ENCODE measurements around the gene IL22RA1.
A peak's percentile ranks its signal among the peaks of the same experiment; 100 is the strongest.

IL22RA1 gene

DNA sequence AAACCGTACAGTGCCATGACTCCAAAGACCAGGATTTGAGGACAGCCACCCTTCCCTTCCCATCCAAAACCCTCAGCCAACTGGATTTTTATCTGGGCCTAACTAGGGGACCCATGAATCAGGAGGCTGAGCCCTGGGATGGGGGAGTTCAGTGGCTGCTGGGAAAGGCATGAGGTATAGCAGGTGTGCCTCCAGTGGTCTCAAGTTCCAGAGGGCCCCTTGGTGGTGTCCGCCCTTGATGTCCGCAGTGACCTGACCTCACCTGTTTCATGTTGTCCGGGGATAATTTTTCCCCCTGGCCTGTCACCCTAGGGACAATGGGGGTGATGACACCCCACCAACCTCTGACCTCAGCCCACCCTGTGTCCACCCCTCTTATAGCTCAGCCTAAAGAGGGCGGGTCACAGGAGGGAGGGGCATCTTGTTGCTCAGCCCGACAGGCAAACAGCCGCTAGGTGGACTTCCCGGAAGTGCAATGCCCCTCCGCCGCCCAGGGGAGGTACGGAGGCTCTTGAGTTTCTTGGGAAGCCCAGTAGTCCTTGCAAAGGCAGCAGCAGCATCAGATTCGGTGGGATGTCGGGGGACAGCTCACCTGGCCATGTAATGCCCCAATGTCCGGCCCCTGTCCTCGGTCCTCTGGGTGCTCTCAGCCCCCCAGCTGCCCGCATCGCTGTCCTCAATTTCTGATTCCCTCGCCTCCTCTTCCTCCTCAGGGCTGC lies 13.8 kb upstream of the IL22RA1 start:
- H3K4me1 Mint-ChIP-seq, result no peaks in the 10 kb centered on the region
- H3K9me3 Mint-ChIP-seq, result no peaks in the 10 kb centered on the region
- H3K27me3 Mint-ChIP-seq, result peaks cover 20% of the 10 kb centered on the region
- H3K4me3 Mint-ChIP-seq, result no peak overlapping the region
- no peak overlapping the region for H3K27ac Mint-ChIP-seq
- no peak for DNase-seq
- H3K36me3 Mint-ChIP-seq, result no peaks in the 10 kb centered on the region
- CTCF ChIA-PET, result no interaction called here

DNA sequence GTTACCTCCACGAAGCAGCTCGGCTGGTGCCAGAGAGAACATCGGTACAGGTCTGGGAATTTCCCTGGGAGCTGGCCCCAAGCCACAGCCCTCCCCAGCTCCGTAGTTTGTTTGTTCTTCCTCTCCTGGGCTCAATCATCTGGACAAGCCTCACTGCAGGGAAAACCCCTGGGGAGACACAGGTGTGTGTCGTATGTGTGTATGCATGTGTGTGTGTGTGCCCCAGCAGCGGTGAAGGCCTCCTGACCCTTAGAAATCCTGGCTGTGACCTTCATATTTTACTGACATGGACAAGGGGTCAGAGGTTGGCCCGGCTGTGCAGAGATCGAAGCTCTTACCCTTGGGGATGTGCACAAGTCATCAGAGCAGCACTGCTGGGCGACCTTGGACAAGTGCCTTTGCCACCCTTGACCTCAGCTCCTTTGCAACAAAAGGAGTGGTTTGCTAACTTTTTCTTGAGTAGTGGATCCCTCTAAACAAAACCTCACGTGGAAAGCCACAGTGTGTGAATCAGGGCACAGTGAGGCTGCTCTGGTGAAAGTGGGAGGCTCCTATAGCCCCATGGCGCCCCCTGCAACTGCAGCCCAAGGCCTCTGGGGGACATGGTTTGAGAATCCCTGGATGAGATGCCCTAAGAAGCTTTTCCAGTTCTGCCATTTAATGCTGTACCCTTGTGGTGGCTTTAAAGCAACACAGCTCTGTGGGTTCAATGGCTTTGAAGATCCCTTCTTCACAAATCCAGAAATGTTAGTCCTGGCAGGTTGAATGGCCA lies 12.3 kb upstream of the IL22RA1 start:
- H3K4me3 Mint-ChIP-seq, result no peak overlapping the region
- DNase-seq, result no peak
- no peaks in the 10 kb centered on the region for H3K36me3 Mint-ChIP-seq
- CTCF ChIA-PET, result interaction anchor here (0.6 to 1.3 kb wide), 6 partner anchors 14 to 236 kb away, joined by 3 to 4 read pairs (median 4); no protein-coding TSS in a partner anchor
- H3K9me3 Mint-ChIP-seq, result no peaks in the 10 kb centered on the region
- peaks cover 13% of the 10 kb centered on the region for H3K4me1 Mint-ChIP-seq
- H3K27me3 Mint-ChIP-seq, result peaks cover 35% of the 10 kb centered on the region
- H3K27ac Mint-ChIP-seq, result no peak overlapping the region

DNA sequence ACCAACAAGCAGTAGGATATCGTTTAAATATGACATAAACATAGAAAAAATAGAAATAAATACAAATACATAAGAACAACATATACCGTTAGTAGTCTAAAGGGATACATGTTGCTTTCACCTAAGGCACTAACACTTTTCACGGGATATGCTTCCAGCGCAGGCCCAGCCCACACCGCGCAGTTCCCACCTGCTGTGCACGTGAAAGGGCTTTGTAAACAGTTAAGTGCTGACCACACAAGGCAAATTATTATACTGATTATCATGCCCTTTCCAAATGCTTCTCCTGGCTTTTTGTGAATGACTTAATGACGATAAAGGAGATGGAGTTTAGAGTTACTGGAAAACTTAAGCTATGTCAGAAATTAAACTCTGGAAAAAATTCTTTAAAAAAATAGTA lies 11.3 kb upstream of the IL22RA1 start:
- Mint-ChIP-seq H3K27me3 (peaks cover 45% of the 10 kb centered on the region), H3K36me3 (no peaks in the 10 kb centered on the region), H3K4me3 (no peak overlapping the region), H3K9me3 (no peaks in the 10 kb centered on the region), H3K27ac (no peak overlapping the region), H3K4me1 (peaks cover 19% of the 10 kb centered on the region)
- CTCF ChIA-PET, result interaction anchor here (0.6 to 1.3 kb wide), 4 partner anchors 45 to 237 kb away, joined by 3 to 4 read pairs (median 4); no protein-coding TSS in a partner anchor
- no peak for DNase-seq

DNA sequence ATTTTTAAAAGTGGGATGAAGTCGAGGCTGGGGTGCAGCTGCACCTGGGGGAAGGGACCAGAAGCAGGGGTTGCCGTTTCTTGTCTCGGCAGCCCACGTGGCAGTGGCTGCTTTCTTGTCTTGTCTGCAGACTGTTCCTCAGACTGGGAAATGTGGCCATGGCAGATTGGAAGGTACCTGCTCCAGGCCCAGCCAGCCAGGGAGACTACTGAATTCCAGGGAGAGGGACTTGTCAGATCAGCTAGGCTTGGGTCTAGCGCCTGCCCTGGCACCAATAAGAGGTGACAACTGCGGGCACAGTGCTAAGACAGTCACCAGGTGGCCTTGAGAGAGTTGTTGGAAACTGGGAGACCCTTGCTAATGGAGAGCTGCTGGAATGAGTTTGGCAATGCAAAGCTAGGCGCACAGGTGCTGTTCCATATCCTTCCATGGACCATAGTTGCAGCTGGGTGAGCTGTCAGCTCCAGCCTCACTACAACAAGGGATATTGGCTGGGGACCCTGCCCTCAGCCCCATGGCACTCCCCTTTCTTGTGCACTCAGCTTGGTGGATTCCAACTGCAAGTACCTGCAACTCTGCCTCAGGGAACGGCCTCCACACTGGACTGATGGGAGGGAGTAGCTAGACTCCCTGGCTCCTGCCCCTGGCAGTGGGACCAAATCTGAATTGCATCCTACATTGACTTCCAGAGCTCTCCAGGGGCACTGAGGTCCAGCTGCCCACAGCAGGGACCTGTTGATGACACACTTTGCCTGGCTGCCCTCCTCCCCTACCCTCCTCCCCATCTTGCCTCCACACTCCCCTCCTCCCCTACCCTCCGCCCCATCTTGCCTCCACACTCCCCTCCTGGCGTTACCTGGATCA lies 9.9 kb upstream of the IL22RA1 start:
- CTCF ChIA-PET, result interaction anchor here (0.7 to 4.8 kb wide), 5 partner anchors 18 to 239 kb away, joined by 3 to 85 read pairs (median 3); no protein-coding TSS in a partner anchor
- no peak overlapping the region for H3K4me3 Mint-ChIP-seq
- no peak overlapping the region for H3K27ac Mint-ChIP-seq
- peaks cover 19% of the 10 kb centered on the region for H3K4me1 Mint-ChIP-seq
- peaks cover 58% of the 10 kb centered on the region for H3K27me3 Mint-ChIP-seq
- no peaks in the 10 kb centered on the region for H3K9me3 Mint-ChIP-seq
- no peak for DNase-seq
- no peaks in the 10 kb centered on the region for H3K36me3 Mint-ChIP-seq

DNA sequence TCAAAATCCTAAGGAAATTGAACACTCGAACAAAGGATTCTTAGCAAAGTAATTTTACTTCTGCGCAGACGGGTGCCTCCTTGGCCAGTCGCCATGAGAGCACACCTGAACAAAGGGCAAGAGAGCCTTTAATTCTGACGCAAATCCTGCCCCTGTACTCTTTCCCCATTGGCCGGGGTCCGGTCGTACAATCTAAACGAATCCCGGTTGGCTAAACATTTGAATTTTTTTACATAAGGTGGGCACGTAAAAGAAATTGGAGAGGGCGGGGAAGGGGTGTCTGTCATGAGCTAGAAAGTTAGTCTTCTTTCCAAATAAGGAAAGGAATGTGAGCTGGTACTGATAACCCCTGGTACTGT lies 8.2 kb upstream of the IL22RA1 start:
- Mint-ChIP-seq H3K27me3 (peaks cover 65% of the 10 kb centered on the region), H3K27ac (no peak overlapping the region), H3K36me3 (no peaks in the 10 kb centered on the region), H3K4me1 (peaks cover 19% of the 10 kb centered on the region), H3K4me3 (no peak overlapping the region), H3K9me3 (no peaks in the 10 kb centered on the region)
- no peak for DNase-seq
- CTCF ChIA-PET, result interaction anchor here (0.7 to 4.8 kb wide), 13 partner anchors 10 to 537 kb away, joined by 3 to 85 read pairs (median 5); no protein-coding TSS in a partner anchor

DNA sequence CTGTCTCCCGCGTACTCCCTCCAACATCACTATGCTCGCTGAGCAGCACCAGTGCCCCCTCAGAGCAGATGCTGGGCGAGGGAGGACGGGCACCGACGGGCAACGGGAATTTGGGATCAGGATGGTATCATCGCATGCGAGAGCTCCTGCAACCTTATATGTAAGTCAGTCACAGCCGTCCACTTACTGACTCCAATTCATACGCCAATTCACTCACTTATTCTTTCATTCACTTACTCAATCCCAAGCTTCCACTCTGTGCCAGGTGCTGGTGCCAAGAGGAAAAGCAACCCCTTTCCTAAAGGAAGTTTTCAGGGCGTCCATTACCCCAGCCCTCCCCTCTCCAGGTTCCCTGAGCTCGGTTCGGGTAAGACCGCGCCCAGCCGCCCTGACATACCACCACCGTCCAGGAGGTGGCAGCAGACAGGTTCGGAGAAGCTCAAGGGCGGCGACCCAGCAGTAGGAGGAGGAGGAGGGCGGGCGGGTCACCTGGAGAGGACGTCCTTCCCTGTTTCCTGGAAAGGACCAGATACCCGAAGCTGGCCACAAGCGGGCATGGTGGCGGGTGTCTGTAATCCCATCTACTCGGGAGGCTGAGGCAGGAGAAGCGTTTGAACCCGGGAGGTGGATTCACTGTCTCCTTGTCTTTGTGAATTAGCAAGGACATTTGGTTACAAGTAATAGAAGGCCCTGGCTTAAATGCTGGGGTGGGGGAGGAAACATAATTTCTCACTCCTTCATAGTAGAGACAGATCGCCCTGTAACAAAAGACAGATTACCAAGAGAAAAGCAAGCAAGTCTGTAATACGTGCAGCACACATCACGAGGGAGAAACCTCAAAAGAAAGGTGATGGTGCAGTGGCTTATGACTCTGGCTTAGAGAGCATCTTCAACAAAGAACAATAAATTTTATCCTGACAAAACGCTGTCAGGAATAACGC lies 7.6 kb upstream of the IL22RA1 start:
- Mint-ChIP-seq H3K4me3 (peak overlapping the region; percentile 10), H3K27me3 (peaks cover 65% of the 10 kb centered on the region), H3K4me1 (peaks cover 19% of the 10 kb centered on the region), H3K27ac (no peak overlapping the region), H3K9me3 (no peaks in the 10 kb centered on the region), H3K36me3 (no peaks in the 10 kb centered on the region)
- CTCF ChIA-PET, result interaction anchor here (0.7 to 4.8 kb wide), 33 partner anchors 9 to 538 kb away, joined by 3 to 85 read pairs (median 4); no protein-coding TSS in a partner anchor
- peak; percentile 93 for DNase-seq

DNA sequence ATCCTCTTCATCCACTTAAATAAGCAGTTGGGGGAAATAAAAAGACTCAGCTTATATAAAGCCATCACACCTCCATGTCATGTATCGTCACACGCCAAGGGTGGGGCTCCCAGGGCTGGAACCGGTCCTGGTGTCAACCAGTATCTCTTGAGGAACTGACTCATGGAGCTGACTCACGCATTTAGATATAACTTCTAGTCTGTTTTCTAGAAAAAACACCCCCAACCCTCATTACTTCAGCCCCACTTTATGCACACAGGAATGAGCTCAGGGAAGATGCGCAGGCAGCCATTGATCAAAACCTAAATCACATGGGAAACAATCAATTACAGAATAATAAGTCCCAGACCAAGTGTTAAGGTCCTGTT lies 6.9 kb upstream of the IL22RA1 start:
- CTCF ChIA-PET, result interaction anchor here (0.7 to 4.8 kb wide), 33 partner anchors 8 to 539 kb away, joined by 3 to 85 read pairs (median 4); no protein-coding TSS in a partner anchor
- Mint-ChIP-seq H3K27ac (no peak overlapping the region), H3K9me3 (no peaks in the 10 kb centered on the region), H3K4me3 (no peak overlapping the region), H3K4me1 (peaks cover 19% of the 10 kb centered on the region), H3K36me3 (no peaks in the 10 kb centered on the region), H3K27me3 (peaks cover 65% of the 10 kb centered on the region)
- DNase-seq, result peak; percentile 34

DNA sequence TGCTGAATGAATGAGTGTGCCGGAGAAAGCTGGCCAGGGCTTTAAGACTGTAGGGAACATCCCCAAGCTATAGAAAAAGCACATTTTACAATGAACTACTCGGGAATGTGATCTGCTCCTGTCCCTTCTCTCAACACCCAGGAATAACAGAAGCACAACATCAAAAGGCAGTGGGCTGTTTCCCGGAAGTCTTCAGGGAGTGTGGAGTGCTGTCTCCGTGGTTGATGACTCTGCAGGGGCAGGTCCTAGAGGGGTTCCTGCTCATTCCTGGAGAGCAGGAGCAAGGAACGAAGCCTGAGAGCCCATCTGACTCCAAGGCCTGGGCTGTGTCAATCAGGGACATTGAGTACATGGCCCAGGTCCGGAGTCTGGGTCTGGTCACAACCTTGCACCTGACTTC lies 4.9 kb upstream of the IL22RA1 start:
- DNase-seq, result no peak
- Mint-ChIP-seq H3K4me1 (peaks cover 19% of the 10 kb centered on the region), H3K36me3 (no peaks in the 10 kb centered on the region), H3K9me3 (no peaks in the 10 kb centered on the region), H3K4me3 (no peak overlapping the region), H3K27ac (peak overlapping the region; percentile 43), H3K27me3 (peaks cover 68% of the 10 kb centered on the region)
- CTCF ChIA-PET, result interaction anchor here (1.0 to 2.0 kb wide), 4 partner anchors 11 to 245 kb away, joined by 3 to 8 read pairs (median 4); no protein-coding TSS in a partner anchor

DNA sequence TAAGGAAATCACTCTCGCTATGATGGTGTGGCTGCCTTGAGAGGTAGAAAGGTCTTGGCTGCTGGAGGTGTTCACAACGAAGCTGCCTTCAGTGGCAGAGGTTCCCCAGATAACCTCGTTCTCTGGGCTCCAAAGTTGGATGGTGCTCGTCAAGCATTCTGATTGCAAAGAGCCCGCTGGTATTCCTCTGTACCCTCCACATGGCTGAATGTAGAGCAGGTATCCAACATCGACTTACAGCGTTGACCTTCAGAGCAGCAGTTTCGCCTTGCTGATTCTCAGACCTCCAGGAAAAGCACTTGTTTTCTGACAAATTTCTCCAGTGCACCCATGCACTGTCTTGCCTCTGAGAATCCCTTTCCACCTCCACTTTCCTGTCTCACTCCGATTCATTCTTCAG lies 4.3 kb upstream of the IL22RA1 start:
- Mint-ChIP-seq H3K4me1 (peaks cover 19% of the 10 kb centered on the region), H3K9me3 (no peaks in the 10 kb centered on the region), H3K27me3 (peaks cover 67% of the 10 kb centered on the region), H3K4me3 (no peak overlapping the region), H3K36me3 (no peaks in the 10 kb centered on the region), H3K27ac (no peak overlapping the region)
- CTCF ChIA-PET, result interaction anchor here (1.0 to 2.0 kb wide), 4 partner anchors 12 to 245 kb away, joined by 3 to 8 read pairs (median 4); no protein-coding TSS in a partner anchor
- no peak for DNase-seq

DNA sequence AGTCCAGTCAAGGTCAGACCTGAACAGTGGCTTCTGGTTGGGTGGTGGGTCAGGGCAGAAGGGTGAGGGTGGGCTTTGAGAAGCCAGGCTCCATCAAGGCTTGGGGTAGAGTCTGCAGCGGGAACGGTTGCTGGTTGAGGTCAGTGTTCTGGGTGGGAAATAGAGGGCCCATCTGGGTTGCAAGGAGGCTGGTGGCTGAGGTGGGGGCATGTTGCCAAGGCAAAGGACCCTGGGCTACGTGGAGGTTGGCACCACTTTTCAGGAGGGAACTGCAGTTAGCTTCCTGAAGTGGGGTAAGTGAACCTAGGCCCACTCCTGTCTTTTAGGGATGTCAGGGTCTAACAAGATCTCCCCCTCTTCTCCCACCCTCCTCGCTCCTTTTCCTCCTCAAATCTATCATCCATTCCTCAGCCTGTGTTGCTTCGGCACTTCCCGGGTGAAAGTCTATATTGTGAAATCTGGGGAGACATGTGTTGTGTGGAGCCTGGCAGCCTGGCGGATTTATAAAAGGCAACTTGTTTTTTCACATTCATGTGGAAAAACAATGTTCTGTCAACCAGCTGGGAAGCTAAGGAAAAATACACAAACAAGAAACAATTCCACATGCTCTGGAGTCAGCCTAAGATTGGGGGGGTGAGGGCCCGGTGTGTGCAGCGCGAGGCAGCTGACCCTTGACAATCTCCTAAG lies 1.5 kb downstream of the IL22RA1 start:
- no peaks in the 10 kb centered on the region for H3K36me3 Mint-ChIP-seq
- H3K4me1 Mint-ChIP-seq, result peaks cover 4% of the 10 kb centered on the region
- H3K9me3 Mint-ChIP-seq, result no peaks in the 10 kb centered on the region
- no peak overlapping the region for H3K27ac Mint-ChIP-seq
- no peak for DNase-seq
- CTCF ChIA-PET, result interaction anchor here (1.0 kb wide), 1 partner anchor 9 kb away, joined by 3 read pairs; no protein-coding TSS in a partner anchor
- no peak overlapping the region for H3K4me3 Mint-ChIP-seq
- peaks cover 40% of the 10 kb centered on the region for H3K27me3 Mint-ChIP-seq

DNA sequence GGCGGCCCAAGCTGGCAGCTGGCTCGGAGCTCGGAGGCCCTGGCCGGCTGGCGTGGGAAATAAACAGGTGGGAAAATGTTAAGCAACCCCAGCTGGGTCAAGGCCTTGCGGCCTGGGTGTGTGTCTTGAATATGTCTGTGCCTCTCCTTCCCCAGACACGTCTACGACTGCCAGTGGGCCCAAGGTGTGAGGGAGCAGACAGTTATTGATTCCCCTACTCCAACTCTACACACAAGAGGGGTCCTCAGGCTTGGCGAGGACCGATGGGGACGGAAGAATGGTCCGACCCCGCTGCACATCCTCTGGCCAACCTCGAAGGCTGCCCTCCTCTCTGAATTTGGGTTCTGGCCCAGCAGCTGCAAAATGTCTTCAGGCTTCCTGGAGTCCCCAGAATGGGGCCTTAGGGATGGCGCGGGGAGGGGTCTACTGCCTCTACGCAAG lies 2.2 kb downstream of the IL22RA1 start:
- CTCF ChIA-PET, result no interaction called here
- no peaks in the 10 kb centered on the region for H3K9me3 Mint-ChIP-seq
- H3K36me3 Mint-ChIP-seq, result no peaks in the 10 kb centered on the region
- no peak overlapping the region for H3K27ac Mint-ChIP-seq
- H3K4me3 Mint-ChIP-seq, result no peak overlapping the region
- H3K4me1 Mint-ChIP-seq, result peaks cover 4% of the 10 kb centered on the region
- DNase-seq, result peak; percentile 1
- peaks cover 42% of the 10 kb centered on the region for H3K27me3 Mint-ChIP-seq

DNA sequence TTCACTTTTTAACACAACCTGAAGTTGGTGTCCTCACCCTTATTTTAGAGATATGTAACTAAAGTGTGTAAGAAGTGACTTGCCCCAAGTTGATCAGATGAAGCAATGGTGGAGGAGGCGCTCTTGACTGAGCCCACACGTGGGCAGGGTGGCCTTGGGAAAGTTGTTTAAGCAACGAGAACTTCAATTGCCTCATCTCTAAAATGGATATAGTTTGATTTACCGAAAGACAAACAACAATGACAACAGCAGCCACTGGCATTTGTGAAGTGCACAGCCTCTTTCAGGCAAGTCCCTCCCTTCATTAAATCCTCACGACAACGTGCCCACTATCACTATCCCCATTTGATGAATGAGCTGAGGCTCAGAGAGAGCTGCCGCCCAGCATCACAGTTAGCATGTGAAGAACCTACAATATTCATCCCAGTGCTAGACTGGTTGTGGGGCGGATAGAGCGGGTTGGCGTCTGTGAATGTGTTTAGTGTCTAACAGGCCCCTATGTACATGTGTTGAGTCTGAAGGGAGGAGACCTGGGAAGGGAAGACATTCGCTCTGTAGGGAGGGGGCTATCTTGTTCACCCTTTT lies 3.0 kb downstream of the IL22RA1 start:
- Mint-ChIP-seq H3K9me3 (peaks cover 2% of the 10 kb centered on the region), H3K36me3 (no peaks in the 10 kb centered on the region), H3K27me3 (peaks cover 42% of the 10 kb centered on the region), H3K4me3 (no peak overlapping the region), H3K4me1 (peaks cover 4% of the 10 kb centered on the region), H3K27ac (no peak overlapping the region)
- CTCF ChIA-PET, result no interaction called here
- DNase-seq, result no peak

Measured in activated naive CD4-positive, alpha-beta T cell treated with anti-CD3 and anti-CD28 coated beads, Interleukin-2, amount 10 ng/mL, durations not matched to agents 7 days and 5 days (primary cell).